ENCODE data around the gene CAMK2G.

DNA sequence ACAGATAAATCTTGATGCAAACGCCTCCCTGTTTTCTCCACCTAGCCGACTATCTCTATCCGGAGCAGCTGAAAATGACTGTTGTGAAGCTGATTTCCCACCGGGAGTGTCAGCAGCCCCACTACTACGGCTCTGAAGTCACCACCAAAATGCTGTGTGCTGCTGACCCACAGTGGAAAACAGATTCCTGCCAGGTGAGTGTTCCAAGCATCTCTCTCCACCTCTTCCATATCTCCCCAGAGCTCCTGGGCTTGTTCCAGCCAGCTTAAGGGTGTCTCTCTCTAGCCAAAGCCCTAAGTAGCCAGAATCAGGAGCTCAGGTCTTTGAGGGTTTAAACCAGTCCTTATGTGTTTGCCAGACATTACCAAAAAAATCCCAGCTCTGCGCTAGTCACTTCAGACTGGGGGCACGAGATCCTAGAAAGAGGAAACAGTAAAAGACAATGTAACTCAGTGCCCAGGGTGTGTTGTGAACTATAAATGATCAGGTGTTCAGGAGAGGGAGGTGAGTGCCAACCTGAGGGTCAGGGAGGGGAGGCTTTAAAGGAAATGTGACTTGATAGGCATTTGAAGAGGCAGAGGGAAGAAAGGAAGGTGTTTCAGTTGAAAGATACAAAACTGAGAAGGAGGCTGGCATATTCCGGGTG is 41.0 kb upstream of the CAMK2G start:
- TF ChIP-seq, protein P1, sequence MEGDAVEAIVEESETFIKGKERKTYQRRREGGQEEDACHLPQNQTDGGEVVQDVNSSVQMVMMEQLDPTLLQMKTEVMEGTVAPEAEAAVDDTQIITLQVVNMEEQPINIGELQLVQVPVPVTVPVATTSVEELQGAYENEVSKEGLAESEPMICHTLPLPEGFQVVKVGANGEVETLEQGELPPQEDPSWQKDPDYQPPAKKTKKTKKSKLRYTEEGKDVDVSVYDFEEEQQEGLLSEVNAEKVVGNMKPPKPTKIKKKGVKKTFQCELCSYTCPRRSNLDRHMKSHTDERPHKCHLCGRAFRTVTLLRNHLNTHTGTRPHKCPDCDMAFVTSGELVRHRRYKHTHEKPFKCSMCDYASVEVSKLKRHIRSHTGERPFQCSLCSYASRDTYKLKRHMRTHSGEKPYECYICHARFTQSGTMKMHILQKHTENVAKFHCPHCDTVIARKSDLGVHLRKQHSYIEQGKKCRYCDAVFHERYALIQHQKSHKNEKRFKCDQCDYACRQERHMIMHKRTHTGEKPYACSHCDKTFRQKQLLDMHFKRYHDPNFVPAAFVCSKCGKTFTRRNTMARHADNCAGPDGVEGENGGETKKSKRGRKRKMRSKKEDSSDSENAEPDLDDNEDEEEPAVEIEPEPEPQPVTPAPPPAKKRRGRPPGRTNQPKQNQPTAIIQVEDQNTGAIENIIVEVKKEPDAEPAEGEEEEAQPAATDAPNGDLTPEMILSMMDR (IDR thresholded peaks at IDR 0.05; ENCODE audit: insufficient read depth, low read length, poor library complexity, severe bottlenecking) = no peak
- TF ChIP-seq EZH2phosphoT487 (conservative IDR thresholded peaks at IDR 0.05; ENCODE audit: low read length) = no peak

Measured in SU-DHL-6 (cell line).